Kidney (tissue), 22 donors: Measurements from ENCODE around the gene CENPA. TPM values are rescaled to one million over a fixed set of nuclear protein-coding genes. Genes with fewer than 3 reads are reported as not detected.
A peak's percentile ranks its signal among the peaks of the same experiment; 100 is the strongest.

ENCODE experiments used
- DNase-seq, 5 donors: peaks; one replicate each; pipeline ENCODE4 v3.0.0-alpha.2; 2013 to 2020
- FAIRE-seq: peaks from 2 replicates; lab custom pipeline; 2012; peaks lifted over from hg19 to GRCh38; lab: Jason Lieb, UNC
- H3K27ac ChIP-seq, 2 donors: one replicate each; pipeline ENCODE4 v1.7.0; 2013; ENCODE audit warnings: low read depth in 2 of 2, low read length in 2 of 2, inconsistent platforms in 1 of 2
- H3K27me3 ChIP-seq: one replicate; pipeline ENCODE4 v1.7.1; 2013; ENCODE audit warnings: low read length, inconsistent platforms; ENCODE audit not compliant: control insufficient read depth, insufficient read depth
- H3K36me3 ChIP-seq, 3 donors: one replicate each; pipeline versions ENCODE4 v1.7.0 to v1.7.1; 2013; ENCODE audit warnings: low read length in 3 of 3, control low read depth in 1 of 3, inconsistent platforms in 1 of 3; ENCODE audit not compliant: insufficient read depth in 3 of 3, control insufficient read depth in 2 of 3
- H3K4me1 ChIP-seq, 3 donors: one replicate each; pipeline versions ENCODE4 v1.7.0 to v1.7.1; 2013; ENCODE audit warnings: low read length in 3 of 3, inconsistent platforms in 1 of 3, low read depth in 1 of 3; ENCODE audit not compliant: control insufficient read depth in 2 of 3, insufficient read depth in 2 of 3
- H3K4me3 ChIP-seq, 3 donors: one replicate each; pipeline versions ENCODE4 v1.7.0 to v1.8.1; 2013; ENCODE audit warnings: low read length in 3 of 3, control low read depth in 1 of 3, inconsistent platforms in 1 of 3
- H3K9ac ChIP-seq, 3 donors: one replicate each; pipeline versions ENCODE4 v1.7.0 to v1.7.1; 2013; ENCODE audit warnings: low read length in 3 of 3, control low read depth in 1 of 3, inconsistent platforms in 1 of 3
- H3K9me3 ChIP-seq, 3 donors: one replicate each; pipeline versions ENCODE4 v1.7.0 to v1.7.1; 2013; ENCODE audit warnings: low read length in 3 of 3, control low read depth in 1 of 3, inconsistent platforms in 1 of 3; ENCODE audit not compliant: control insufficient read depth in 2 of 3, insufficient read depth in 1 of 3
- CTCF ChIP-seq: IDR thresholded peaks from 3 replicates; pipeline ENCODE4 v1.5.1; 2012; ENCODE audit warnings: mild to moderate bottlenecking, moderate library complexity, borderline replicate concordance; ENCODE audit not compliant: insufficient read depth; ENCODE audit errors: extremely low read depth
- intact Hi-C: fragments of 100-400 bp; cut with DNase I; formaldehyde crosslinking; loops from one replicate; pipeline ENCODE4 v1.11.1; 2022
- long read RNA-seq, 10 donors: library from polyadenylated mRNA in 1 of 10; unstranded in 1 of 10; transcript quantifications; one replicate each; pipeline ENCODE4 v2.0.0 and lab custom pipeline, GENCODE V29; 2021 to 2026
- polyA plus RNA-seq: library from polyadenylated mRNA; stranded (reverse); fragments of 350-450 nt; fragmentation: Illumina TruSeq; extraction: RNeasy Lipid Tissue Mini Kit (QIAGEN cat#74804); gene quantifications from one replicate; pipeline ENCODE4 v1.2.3, GENCODE V29; 2014; ENCODE audit warnings: low read depth, low replicate concordance; ENCODE audit not compliant: insufficient read depth
- total RNA-seq: library from RNA; stranded (reverse); fragmentation: NEBNext Ultra II Directional; extraction: Animal tissue kit (Norgen Biotek cat#: 25700); gene quantifications from one replicate; pipeline ENCODE4 v1.2.1, GENCODE V29; 2021
- donor health status: control.
- donor health status: control.
- donor health status: control.
- donor health status: control.
- donor health status: control.
- donor health status: DM: yes; HTN: yes; CAD: no.
- donor health status: Normal renal cell carcinoma (clear cell type).

The CENPA gene
- 0.63 TPM for total RNA-seq
- polyA plus RNA-seq: not detected
- long read RNA-seq, donor 1, partial matches to known transcripts: 5 of 9 reads
- long read RNA-seq, donor 1, other reads (novel, unspliced or antisense): 0 of 9 reads
- long read RNA-seq, donor 2, partial matches to known transcripts: 0 of 5 reads
- long read RNA-seq, donor 2, other reads (novel, unspliced or antisense): 0 of 5 reads
- long read RNA-seq, donor 3, partial matches to known transcripts: 0 of 1 reads
- long read RNA-seq, donor 3, other reads (novel, unspliced or antisense): 0 of 1 reads
- long read RNA-seq, donor 4, partial matches to known transcripts: 0 of 7 reads
- long read RNA-seq, donor 4, other reads (novel, unspliced or antisense): 0 of 7 reads
- long read RNA-seq, donor 5: 0 reads
- long read RNA-seq, donor 6, partial matches to known transcripts: 0 of 4 reads
- long read RNA-seq, donor 6, other reads (novel, unspliced or antisense): 0 of 4 reads
- long read RNA-seq, donor 7, partial matches to known transcripts: 1 of 21 reads
- long read RNA-seq, donor 7, other reads (novel, unspliced or antisense): 20 of 21 reads
- long read RNA-seq, donor 8, transcript CENPA-202 (5 exons, 1,452 nt): major isoform, 10 of 10 reads
- long read RNA-seq, donor 8, partial matches to known transcripts: 0 of 10 reads
- long read RNA-seq, donor 8, other reads (novel, unspliced or antisense): 0 of 10 reads
- long read RNA-seq, donor 9, transcript CENPA-202 (5 exons, 1,452 nt): major isoform, 5 of 5 reads
- long read RNA-seq, donor 9, partial matches to known transcripts: 0 of 5 reads
- long read RNA-seq, donor 9, other reads (novel, unspliced or antisense): 0 of 5 reads
- long read RNA-seq, donor 10, partial matches to known transcripts: 0 of 2 reads
- long read RNA-seq, donor 10, other reads (novel, unspliced or antisense): 0 of 2 reads

GRCh38 chr2:26785431-26786206 is at the start of gene CENPA:
CENPA (plus strand) TSS chr2:26786056; CDS start chr2:26786197, 141 bp downstream.
- Histone ChIP-seq H3K36me3 (no peaks in the 10 kb centered on the region), H3K27me3 (no peaks in the 10 kb centered on the region), H3K4me1 (peaks cover 0 to 4% (median 0%) of the 10 kb centered on the region in 3 donors), H3K9ac (peak within 1 kb of the TSS in 1 of 3 donors; percentile 93), H3K9me3 (no peaks in the 10 kb centered on the region), H3K27ac (no peak within 1 kb of the TSS), H3K4me3 (peak within 1 kb of the TSS; percentile 73 to 95 (median 88))
- intact Hi-C loops: no loop called here
- peak; percentile 96 for FAIRE-seq
- DNase-seq: peak; percentile 97 to 100 (median 99)
- TF ChIP-seq CTCF: peak; percentile 2

DNA sequence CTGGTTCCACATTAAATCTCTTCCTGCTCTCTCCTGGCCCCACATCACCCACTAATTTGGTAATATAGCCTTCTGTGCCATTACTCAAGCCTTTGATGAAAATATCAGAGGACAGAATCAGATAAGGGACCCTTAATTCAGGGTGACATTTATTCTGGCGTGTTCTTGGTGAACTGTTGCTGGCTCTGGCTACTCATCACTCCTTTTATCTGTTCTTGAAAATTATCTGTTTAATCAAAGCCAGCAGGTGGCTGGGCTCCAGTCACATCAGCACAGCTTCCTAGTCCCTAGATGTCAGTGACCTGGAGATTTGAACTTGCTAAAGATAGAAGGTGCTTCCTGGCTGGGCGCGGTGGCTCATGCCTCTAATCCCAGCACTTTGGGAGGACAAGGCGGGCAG is 48.6 kb upstream of the CENPA start:
- no peak for TF ChIP-seq CTCF
- no peaks in the 10 kb centered on the region for H3K36me3 ChIP-seq
- H3K27me3 ChIP-seq: no peaks in the 10 kb centered on the region
- no peaks in the 10 kb centered on the region for H3K9me3 ChIP-seq
- intact Hi-C loops: no loop called here
- FAIRE-seq (no peak), DNase-seq (no peak)
- no peak overlapping the region for H3K9ac ChIP-seq
- H3K4me1 ChIP-seq: peaks cover 0 to 3% (median 0%) of the 10 kb centered on the region in 3 donors
- no peak overlapping the region for H3K4me3 ChIP-seq
- H3K27ac ChIP-seq: no peak overlapping the region

- H3K4me3 ChIP-seq: no peak overlapping the region
- intact Hi-C loops: no loop called here
- FAIRE-seq (no peak), DNase-seq (no peak)
- no peak overlapping the region for H3K9ac ChIP-seq
- H3K27me3 ChIP-seq: no peaks in the 10 kb centered on the region
- no peak overlapping the region for H3K27ac ChIP-seq
- H3K9me3 ChIP-seq: no peaks in the 10 kb centered on the region
- peaks cover 0 to 3% (median 0%) of the 10 kb centered on the region in 3 donors for H3K4me1 ChIP-seq
- H3K36me3 ChIP-seq: no peaks in the 10 kb centered on the region
- TF ChIP-seq CTCF: no peak
Measured at GRCh38 chr2:26738481-26738880, 47.4 kb upstream of the CENPA start.
